Measurements from ENCODE around the gene C7. TPM values are rescaled to one million over a fixed set of nuclear protein-coding genes. Genes with fewer than 3 reads are reported as not detected.

The C7 gene
- total and polyA plus RNA-seq, 2 of the 13 experiments (the other 11 are each of a cell fraction or from before 2014, with no cell fraction given): 1.7 to 3.5 TPM

DNA sequence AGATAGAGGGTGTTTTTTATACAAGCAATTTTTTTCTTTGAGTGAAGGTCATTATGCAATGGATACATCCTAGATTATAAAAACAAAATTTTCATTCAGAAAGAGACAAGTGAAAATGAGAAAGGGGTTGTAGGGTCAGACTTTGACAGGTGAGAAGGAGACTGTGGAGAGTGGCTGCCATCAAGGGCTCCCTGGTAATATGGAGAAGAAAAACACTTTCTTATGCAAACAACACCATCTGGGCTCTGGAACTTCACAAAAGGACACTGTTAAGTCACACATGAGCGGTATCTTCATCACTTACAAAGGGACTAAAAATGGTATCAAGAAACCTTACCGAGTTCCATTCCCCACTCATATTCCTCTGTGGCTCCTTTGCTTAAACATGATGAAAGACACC lies 23.5 kb downstream of the C7 start (continued):
- TF ChIP-seq, protein P1, sequence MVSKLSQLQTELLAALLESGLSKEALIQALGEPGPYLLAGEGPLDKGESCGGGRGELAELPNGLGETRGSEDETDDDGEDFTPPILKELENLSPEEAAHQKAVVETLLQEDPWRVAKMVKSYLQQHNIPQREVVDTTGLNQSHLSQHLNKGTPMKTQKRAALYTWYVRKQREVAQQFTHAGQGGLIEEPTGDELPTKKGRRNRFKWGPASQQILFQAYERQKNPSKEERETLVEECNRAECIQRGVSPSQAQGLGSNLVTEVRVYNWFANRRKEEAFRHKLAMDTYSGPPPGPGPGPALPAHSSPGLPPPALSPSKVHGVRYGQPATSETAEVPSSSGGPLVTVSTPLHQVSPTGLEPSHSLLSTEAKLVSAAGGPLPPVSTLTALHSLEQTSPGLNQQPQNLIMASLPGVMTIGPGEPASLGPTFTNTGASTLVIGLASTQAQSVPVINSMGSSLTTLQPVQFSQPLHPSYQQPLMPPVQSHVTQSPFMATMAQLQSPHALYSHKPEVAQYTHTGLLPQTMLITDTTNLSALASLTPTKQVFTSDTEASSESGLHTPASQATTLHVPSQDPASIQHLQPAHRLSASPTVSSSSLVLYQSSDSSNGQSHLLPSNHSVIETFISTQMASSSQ (IDR thresholded peaks at IDR 0.05; ENCODE audit: low read depth): no peak
- TF ChIP-seq, protein P1 (CRISPR knock-in tag; IDR thresholded peaks at IDR 0.05; ENCODE audit: borderline replicate concordance): no peak
- TF ChIP-seq, protein P2, sequence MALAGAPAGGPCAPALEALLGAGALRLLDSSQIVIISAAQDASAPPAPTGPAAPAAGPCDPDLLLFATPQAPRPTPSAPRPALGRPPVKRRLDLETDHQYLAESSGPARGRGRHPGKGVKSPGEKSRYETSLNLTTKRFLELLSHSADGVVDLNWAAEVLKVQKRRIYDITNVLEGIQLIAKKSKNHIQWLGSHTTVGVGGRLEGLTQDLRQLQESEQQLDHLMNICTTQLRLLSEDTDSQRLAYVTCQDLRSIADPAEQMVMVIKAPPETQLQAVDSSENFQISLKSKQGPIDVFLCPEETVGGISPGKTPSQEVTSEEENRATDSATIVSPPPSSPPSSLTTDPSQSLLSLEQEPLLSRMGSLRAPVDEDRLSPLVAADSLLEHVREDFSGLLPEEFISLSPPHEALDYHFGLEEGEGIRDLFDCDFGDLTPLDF (CRISPR knock-in tag; IDR thresholded peaks at IDR 0.05): no peak
- TF ChIP-seq, protein P3, sequence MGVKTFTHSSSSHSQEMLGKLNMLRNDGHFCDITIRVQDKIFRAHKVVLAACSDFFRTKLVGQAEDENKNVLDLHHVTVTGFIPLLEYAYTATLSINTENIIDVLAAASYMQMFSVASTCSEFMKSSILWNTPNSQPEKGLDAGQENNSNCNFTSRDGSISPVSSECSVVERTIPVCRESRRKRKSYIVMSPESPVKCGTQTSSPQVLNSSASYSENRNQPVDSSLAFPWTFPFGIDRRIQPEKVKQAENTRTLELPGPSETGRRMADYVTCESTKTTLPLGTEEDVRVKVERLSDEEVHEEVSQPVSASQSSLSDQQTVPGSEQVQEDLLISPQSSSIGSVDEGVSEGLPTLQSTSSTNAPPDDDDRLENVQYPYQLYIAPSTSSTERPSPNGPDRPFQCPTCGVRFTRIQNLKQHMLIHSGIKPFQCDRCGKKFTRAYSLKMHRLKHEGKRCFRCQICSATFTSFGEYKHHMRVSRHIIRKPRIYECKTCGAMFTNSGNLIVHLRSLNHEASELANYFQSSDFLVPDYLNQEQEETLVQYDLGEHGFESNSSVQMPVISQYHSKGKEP (CRISPR knock-in tag; IDR thresholded peaks at IDR 0.05): no peak
- TF ChIP-seq FOXK2 (IDR thresholded peaks at IDR 0.05): no peak
- TF ChIP-seq HOXA7 (CRISPR knock-in tag; IDR thresholded peaks at IDR 0.05): no peak
- TF ChIP-seq, protein P4, sequence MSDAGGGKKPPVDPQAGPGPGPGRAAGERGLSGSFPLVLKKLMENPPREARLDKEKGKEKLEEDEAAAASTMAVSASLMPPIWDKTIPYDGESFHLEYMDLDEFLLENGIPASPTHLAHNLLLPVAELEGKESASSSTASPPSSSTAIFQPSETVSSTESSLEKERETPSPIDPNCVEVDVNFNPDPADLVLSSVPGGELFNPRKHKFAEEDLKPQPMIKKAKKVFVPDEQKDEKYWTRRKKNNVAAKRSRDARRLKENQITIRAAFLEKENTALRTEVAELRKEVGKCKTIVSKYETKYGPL (CRISPR knock-in tag; IDR thresholded peaks at IDR 0.05): no peak
- no peak for TF ChIP-seq ZNF17 (CRISPR knock-in tag; IDR thresholded peaks at IDR 0.05)
- TF ChIP-seq ZNF337 (CRISPR knock-in tag; IDR thresholded peaks at IDR 0.05; ENCODE audit: borderline replicate concordance, low read depth): no peak
- TF ChIP-seq, protein P5, sequence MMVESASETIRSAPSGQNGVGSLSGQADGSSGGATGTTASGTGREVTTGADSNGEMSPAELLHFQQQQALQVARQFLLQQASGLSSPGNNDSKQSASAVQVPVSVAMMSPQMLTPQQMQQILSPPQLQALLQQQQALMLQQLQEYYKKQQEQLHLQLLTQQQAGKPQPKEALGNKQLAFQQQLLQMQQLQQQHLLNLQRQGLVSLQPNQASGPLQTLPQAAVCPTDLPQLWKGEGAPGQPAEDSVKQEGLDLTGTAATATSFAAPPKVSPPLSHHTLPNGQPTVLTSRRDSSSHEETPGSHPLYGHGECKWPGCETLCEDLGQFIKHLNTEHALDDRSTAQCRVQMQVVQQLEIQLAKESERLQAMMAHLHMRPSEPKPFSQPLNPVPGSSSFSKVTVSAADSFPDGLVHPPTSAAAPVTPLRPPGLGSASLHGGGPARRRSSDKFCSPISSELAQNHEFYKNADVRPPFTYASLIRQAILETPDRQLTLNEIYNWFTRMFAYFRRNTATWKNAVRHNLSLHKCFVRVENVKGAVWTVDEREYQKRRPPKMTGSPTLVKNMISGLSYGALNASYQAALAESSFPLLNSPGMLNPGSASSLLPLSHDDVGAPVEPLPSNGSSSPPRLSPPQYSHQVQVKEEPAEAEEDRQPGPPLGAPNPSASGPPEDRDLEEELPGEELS (CRISPR knock-in tag; IDR thresholded peaks at IDR 0.05): no peak
- TF ChIP-seq ZMAT3 (CRISPR knock-in tag; conservative IDR thresholded peaks at IDR 0.05): no peak
- no peak for TF ChIP-seq SYNCRIP (IDR thresholded peaks at IDR 0.05; ENCODE audit: insufficient read depth, low read depth, low read length)
